ENCODE measurements around the gene LPCAT1.

DNA sequence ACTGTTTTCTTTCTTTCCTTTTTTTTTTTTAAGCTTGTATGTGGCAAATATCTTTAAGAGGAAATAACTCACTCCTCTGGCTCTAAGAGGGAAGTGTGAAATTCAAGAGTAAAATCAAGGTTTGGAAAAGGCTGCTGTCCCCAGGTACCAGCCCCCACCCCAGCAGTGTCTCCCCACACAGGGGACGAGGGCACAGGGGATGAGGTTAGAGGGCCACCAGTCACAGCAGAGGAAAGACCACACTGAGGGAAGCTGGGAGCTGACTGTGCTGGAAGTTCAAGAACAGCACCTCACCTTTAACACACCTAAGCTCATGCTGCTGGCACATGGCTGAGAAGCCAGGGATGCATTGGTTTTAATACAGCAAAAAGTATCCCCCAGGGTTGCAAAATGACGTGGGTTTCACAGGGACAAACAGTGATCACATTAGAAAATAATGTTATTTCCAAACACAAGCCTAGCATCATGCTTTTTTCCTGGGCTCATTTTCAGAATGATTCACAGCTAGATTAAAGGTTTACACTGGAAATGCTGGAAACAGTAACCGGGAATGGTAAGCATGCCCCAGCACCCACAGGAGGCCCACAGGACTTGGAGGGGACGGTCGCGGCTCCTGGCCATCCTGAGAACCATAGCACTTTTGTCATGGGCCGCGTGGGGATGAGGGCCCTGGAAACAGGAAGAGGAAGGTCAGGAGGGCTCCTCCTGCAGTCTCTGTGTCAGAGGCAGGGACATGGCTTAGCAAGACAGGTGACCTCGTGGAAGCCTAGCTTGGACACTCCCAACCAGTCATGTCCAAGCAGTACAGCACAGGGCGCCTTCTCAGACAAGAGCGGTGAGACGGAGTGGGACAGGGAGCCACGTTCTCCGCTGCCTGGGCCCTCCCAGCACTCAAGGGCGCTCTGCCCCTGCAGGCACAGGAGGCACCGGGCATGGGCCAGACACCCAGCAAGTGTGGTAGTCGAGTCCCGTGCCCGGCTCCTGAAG is 6.9 kb downstream of the LPCAT1 start:
- TF ChIP-seq, protein P1, sequence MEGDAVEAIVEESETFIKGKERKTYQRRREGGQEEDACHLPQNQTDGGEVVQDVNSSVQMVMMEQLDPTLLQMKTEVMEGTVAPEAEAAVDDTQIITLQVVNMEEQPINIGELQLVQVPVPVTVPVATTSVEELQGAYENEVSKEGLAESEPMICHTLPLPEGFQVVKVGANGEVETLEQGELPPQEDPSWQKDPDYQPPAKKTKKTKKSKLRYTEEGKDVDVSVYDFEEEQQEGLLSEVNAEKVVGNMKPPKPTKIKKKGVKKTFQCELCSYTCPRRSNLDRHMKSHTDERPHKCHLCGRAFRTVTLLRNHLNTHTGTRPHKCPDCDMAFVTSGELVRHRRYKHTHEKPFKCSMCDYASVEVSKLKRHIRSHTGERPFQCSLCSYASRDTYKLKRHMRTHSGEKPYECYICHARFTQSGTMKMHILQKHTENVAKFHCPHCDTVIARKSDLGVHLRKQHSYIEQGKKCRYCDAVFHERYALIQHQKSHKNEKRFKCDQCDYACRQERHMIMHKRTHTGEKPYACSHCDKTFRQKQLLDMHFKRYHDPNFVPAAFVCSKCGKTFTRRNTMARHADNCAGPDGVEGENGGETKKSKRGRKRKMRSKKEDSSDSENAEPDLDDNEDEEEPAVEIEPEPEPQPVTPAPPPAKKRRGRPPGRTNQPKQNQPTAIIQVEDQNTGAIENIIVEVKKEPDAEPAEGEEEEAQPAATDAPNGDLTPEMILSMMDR (conservative IDR thresholded peaks at IDR 0.05) = no peak
- TF ChIP-seq ZFX (IDR thresholded peaks at IDR 0.05) = no peak

Measured in C4-2B (cell line).